ENCODE data around the gene PMM1.

DNA sequence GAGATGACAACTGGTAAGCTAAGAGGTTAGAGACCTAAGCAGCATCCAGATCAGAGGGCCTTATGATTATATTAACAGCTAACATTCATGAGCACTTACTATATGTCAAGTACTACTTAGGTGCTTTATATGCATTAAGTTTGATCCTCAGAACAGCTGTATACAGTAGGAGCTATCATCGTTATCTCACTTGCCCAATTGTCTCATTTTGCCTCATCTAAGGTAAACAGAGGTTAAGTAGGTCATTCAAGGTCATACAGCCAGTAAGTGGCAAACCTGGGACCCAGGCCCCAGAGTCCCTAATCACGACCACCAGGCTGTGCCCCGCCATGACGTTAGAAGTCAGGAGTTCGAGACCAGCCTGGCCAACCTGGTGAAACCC, 40.8 kb downstream of the PMM1 start:
- TF ChIP-seq CTCF (optimal IDR thresholded peaks at IDR 0.05 in 1 of 3, IDR thresholded peaks at IDR 0.05 in 1 of 3, conservative IDR thresholded peaks at IDR 0.05 in 1 of 3; ENCODE audit: extremely low read depth in 1 of 3, insufficient read depth in 2 of 3, low read length in 3 of 3), result no peak
- no peak for TF ChIP-seq EZH2 (IDR thresholded peaks at IDR 0.05; ENCODE audit: low read length)
